HT-29 (cell line): ENCODE results near the gene ACTG1. TPM values are rescaled to one million over a fixed set of nuclear protein-coding genes. Genes with fewer than 3 reads are reported as not detected.

Source experiments
- DNase-seq: peaks from one replicate; pipeline ENCODE4 v3.0.0-alpha.2; 2015; ENCODE audit warnings: low spot score
- total RNA-seq: library from RNA; depleted of rRNA; stranded (reverse); fragments of >200 nt; shearing (Covaris generic); gene quantifications from 2 replicates; pipeline ENCODE4 v1.2.3, GENCODE V29; 2014

ACTG1 gene
- total RNA-seq, 1 experiment from 2014 or later: 4,670 TPM

DNA sequence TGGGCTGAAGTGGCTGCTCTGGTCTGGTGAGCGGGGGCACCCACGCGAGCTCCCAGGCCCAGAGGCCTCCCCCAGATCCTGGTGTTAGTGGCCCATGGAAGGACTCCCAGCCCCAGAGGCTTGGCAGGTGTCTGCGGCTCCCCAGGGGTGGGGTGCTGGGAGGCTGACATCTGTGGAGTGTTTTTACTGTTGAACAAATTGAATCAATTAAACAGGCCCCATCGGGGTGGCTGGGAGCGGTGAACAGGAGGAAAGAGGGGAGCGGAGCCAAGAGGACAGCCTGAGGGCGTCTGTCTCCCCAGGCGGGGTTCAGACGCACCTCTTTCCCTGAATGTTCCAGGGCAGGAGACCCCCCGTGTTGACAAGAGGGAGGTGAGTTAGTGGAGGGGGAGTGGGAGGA lies 29.9 kb downstream of the ACTG1 start:
- DNase-seq: no peak

DNA sequence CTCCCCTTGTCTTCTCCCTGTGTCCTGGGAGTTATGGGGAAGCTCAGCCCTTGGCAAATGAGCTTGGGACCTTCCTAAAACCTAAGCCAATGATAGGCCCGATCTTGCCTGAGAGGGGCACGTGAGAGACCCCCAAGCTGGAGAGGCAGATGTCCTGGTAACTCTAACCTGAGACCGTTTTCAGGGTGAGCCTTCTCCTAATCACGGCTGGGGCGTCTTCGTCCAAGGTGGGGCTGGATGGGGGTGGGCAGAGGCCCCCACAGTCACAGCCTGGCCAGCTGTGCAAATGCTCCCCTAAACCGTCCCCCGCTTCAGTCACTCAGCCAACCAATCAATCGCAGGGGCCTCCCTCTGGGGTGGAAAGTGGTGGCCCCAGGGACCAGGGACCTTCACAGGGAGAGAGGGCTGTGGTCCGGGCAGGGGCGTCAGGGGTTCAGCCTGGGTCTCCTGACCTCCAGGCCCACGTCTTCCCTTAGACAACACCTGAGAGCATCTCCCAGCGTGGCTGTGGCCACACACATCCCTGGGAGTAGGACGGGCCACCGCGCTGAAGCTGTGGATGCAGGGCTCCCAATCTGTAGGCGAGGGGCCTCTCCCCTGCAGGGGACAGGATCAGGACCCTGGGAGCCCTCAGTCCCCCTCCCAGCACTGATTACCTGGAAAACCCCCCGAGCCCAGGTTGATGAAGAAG lies 30.6 kb downstream of the ACTG1 start:
- no peak for DNase-seq

GRCh38 chr17:81481073-81481799 lies 31.4 kb downstream of the ACTG1 start:
- DNase-seq: no peak

GRCh38 chr17:81480140-81481072 lies 32.2 kb downstream of the ACTG1 start:
- no peak for DNase-seq

DNA sequence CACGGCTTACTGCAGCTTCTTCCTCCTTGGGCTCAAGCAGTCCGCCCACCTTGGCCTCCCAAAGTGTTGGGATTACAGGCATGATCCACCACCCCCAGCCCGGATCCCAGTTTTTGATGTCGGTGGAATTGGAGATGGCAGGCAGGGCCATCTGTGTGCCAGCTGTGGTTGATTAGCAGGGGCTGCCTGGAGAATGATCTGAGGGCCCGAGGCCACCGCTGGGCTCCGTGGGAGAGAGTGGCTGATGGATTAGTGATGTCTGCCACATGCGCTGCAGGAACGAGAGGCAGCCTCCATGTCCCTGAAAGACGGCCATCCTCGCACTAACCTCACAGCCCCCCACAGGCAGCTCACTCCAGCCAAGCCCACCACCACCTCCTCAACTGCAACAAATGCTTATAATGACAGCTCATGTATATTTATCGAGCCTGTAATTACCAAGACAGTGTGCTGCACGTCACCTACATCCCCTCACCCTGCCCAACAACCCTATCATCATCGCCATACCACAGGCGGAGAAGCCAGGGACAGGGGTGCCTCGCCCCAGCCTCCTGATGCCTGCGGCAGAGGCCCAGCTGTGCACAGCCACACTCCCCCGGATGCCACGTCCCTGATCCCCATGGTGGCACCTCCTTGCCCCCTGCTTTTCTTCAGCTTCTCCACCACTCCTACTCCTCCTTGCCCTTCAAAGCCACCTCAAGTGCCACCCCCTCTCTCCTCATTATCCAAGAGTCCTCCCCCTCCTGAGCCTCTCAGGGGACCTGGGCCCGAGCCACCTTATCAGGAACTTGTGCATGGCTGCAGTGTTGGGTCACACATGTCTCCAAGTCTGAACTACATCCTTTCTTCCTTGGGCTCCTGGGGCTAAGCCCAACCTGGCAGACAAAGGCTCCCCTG lies 33.2 kb downstream of the ACTG1 start:
- DNase-seq: no peak

GRCh38 chr17:81478119-81478518 lies 34.5 kb downstream of the ACTG1 start:
- no peak for DNase-seq

DNA sequence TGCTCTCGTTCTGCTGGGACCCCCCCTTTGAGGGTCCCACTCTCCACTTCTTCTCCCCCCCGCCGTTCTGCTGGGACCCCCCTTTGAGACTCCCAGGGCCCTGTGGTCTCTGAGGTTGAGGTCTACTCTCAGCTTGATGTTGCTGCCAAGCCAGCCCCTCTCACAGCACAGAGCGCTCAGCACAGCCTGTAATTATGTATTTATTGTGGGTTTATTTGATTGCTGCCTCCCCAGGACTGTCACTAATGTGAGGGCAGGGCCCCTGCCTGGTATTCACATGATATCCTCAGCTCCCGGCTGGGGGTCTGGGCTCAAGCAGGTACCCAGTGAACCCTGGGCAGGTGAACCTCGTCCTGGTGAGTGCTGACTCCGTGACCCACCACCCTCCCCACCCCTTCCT lies 35.4 kb downstream of the ACTG1 start:
- no peak for DNase-seq

GRCh38 chr17:81476635-81477034 lies 36.0 kb downstream of the ACTG1 start:
- DNase-seq: no peak

- no peak for DNase-seq
Measured at GRCh38 chr17:81476097-81476496, 36.5 kb downstream of the ACTG1 start.

DNA sequence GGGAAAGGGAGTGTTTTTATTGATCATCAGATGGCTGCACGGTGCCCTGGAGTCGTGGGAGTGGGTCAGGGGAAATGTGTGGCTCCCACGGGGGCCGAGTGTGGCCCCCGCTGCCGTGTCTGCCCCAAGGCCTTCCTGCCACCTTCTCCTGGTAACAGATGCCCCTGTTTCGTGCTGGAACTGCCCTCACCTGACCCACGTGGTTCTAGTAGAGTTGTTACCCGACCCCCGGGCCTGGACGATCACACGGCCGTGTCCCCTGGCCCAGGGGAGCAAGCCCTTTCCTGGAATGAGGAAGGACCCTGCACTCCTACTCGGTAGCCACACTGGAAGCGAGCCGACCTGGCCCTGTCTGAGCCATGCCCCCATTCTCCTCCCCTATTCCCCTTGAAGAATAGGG lies 37.6 kb downstream of the ACTG1 start:
- DNase-seq: no peak

DNA sequence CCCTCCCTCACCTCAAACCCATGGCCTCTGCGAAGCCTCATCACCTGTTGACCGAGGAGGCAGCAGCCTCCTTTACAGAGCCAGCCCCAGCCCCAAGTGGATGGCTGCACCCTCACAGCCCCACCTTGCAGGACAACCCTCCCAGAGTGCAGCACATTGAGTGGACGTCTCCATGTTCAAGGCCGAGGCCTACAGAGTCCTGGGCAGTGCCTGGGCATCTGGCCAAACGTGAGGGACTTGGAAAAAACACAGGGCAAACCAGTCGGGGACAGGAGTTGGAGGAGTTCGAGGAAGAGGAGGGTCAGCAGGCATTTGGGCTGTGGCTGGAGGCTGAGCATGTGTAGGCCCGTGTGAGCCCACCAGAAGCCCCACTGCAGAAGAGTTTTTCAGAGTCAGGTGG lies 39.6 kb downstream of the ACTG1 start:
- no peak for DNase-seq

DNA sequence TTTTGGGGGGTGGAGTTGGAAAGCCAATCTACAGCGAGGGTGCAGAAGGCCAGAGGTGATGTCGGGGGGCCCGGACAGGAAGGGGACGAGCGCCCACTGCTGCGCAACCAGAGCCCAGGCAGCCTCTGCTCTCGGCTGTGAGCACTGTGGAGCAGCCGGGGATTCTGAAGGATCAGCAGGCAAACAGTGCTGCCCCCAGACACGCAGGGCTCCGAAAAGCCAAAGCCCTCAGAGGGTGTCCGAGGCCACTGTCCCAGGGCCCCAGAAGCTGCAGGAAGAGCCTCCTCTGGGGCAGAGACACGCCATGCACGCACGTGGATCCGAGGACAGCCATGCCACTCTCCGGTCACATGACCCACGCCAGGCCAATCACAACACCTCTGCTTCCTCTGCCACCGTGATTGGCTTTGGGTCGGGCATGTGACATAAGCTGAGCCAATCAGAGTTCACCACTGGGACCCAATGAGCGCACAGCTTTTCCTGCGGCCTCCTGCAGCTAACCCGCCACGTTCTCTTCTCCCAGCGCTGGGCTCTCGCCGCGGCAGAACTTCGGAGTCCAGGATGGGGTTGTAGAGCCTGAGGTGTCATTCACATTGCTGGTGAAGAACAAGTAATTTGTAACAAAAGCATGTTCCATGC lies 40.7 kb downstream of the ACTG1 start:
- DNase-seq: no peak

DNA sequence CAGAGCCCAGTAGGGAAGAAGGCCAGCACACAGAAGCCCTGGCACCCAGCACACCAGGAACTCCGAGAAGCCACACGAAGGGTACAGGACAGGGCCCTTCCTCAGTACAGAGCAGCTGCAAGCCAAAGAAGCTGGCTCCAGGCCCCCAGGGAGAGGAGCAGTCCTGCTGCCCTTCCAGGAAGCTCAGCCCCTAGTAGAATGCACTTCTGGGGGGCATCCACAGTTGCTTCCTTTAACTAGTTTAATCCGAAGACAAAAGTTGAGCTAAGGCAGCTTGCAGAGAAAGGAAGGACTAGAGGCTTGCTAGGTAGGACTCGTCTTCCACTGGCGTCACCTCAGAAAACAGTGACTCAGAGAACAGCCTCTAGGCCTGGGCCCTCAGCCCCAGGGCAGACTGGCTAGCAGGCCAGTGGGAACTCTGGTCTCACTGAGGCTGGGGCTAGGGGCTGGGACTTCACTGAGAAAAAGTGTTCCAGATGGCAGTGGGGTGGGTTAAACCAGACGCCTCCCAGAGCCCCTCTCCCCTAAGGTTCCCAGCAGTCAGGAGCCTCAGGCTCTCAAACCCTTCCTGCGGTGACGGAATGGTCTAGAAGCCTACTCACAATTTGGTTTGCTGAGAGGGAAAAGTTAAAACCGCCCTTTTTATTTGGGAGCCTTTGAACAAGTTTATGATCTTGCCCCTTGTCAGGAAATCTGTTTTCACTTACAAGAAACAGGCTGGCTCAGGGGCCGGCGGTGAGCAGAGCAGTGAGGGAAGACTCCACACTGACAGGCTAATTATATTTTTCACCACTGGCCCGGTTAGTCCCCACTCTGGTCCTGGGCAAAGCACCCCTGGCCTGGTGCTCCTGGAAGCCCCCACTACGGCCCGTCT lies 41.4 kb downstream of the ACTG1 start:
- no peak for DNase-seq

- no peak for DNase-seq
Measured at GRCh38 chr17:81470270-81470943, 42.2 kb downstream of the ACTG1 start.

DNA sequence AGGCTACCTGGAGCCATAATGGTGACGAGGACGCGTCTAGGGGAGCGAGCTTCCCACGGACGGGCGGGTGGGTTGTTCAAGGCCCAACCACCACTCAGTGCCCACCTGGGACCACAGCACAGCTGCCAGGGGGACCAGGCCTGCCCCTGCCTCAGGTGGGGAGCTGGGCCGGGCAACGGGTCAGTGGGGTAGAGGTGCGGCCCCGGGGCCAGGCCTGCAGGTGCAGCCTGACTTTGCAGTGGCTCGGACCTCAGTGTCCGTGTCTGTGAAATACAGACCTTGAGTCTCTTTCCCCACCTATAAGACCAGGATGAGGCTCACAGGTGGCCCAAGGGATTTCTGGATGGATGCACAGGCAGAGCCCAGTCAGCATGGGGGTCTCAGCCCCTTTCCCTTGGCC lies 43.3 kb downstream of the ACTG1 start:
- DNase-seq: no peak

GRCh38 chr17:81468770-81469121 lies 43.9 kb downstream of the ACTG1 start:
- no peak for DNase-seq

GRCh38 chr17:81468111-81468769 lies 44.4 kb downstream of the ACTG1 start:
- no peak for DNase-seq

GRCh38 chr17:81466564-81467472 lies 45.8 kb downstream of the ACTG1 start:
- no peak for DNase-seq
